Measurements from ENCODE around the gene ELMO1. TPM values are rescaled to one million over a fixed set of nuclear protein-coding genes. Genes with fewer than 3 reads are reported as not detected.
"Not testable (repeated sequence)": the region's sequence is repeated elsewhere in the genome, so short reads cannot be mapped to it uniquely, and the experiment has no call there.

ELMO1 gene
- total RNA-seq, 2 donors from 2014 or later, result 160 to 169 TPM

DNA sequence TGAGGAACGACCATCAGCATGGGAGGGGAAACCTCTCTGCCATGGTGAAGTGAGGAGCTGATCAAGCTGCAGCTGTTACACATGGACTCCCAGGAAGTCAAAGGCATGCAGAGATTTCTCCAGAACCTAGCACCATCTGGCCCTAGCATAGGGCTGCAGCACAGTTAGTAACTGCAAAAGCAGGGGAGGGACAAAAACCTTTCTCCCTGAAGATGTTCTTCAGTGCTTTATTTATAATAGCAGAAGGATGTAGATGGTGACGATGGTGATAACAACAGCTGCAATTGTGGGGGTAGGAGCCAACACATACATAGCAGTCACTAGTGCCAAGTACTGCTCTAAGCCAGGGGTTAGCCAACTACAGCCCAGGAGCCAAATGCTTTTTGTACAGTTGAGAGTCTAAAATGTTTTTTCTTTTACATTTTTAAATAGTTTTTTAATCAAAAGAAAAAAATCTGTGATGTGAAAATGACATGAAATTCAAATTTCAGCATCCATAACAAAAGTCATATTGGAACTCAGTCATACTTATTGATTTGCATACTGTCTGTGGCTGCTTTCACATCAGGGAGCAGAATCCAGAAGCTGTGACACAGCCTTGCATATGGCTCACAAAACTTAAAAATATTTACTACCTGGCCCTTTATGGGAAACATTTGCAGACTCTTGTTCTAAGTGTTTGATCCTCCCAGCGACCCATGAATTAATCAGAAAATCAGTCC lies 299.5 kb downstream of the ELMO1 start:
- no peak for DNase-seq
- H3K27ac Mint-ChIP-seq, result no peak overlapping the region
- ATAC-seq, result no peak
- no peaks in the 10 kb centered on the region for H3K9me3 ChIP-seq (ENCODE audit: control insufficient read depth, low read length, poor library complexity, severe bottlenecking)
- peaks cover 2% of the 10 kb centered on the region for H3K36me3 Mint-ChIP-seq (ENCODE audit: low read depth)
- H3K4me3 Mint-ChIP-seq, result no peak overlapping the region
- H3K27me3 Mint-ChIP-seq, result no peaks in the 10 kb centered on the region
- H3K4me1 Mint-ChIP-seq, result peaks cover 5% of the 10 kb centered on the region

DNA sequence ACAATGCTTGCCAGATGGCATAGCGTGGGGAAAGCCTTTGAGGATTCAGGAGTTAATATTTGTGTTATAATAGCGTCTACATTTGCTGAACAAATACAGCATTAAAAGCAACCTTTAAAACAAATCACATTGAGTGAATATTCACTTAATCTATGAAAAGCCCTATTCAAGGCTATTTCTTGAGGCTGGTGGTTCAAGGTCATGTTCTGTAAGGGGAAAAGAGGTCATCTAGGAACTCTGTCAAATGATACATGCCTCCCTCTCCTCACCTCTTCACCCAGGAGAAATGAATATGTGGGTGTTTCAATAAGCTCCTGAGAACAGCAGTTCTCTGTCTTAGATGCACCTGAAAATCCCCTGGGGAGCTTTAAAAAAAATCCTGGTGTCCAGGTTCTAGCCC lies 303.0 kb downstream of the ELMO1 start:
- H3K4me3 Mint-ChIP-seq, result no peak overlapping the region
- no peaks in the 10 kb centered on the region for H3K9me3 ChIP-seq (ENCODE audit: control insufficient read depth, low read length, poor library complexity, severe bottlenecking)
- no peaks in the 10 kb centered on the region for H3K36me3 Mint-ChIP-seq (ENCODE audit: low read depth)
- H3K27me3 Mint-ChIP-seq, result no peaks in the 10 kb centered on the region
- ATAC-seq (no peak), DNase-seq (no peak)
- no peak overlapping the region for H3K27ac Mint-ChIP-seq
- peaks cover 5% of the 10 kb centered on the region for H3K4me1 Mint-ChIP-seq

- Mint-ChIP-seq H3K36me3 (ENCODE audit: low read depth) (peaks cover 2% of the 10 kb centered on the region), H3K27ac (no peak overlapping the region), H3K27me3 (no peaks in the 10 kb centered on the region), H3K4me1 (peaks cover 5% of the 10 kb centered on the region), H3K4me3 (no peak overlapping the region)
- DNase-seq (no peak), ATAC-seq (no peak)
- H3K9me3 ChIP-seq (ENCODE audit: control insufficient read depth, low read length, poor library complexity, severe bottlenecking), result peaks cover 2% of the 10 kb centered on the region
These were observed 304.2 kb downstream of the ELMO1 start for GRCh38 chr7:37144423-37144822.

GRCh38 chr7:37142958-37143357 lies 305.7 kb downstream of the ELMO1 start:
- Mint-ChIP-seq H3K27me3 (no peaks in the 10 kb centered on the region), H3K36me3 (ENCODE audit: low read depth) (peaks cover 2% of the 10 kb centered on the region), H3K4me3 (no peak overlapping the region), H3K4me1 (peaks cover 7% of the 10 kb centered on the region), H3K27ac (no peak overlapping the region)
- peaks cover 2% of the 10 kb centered on the region for H3K9me3 ChIP-seq (ENCODE audit: control insufficient read depth, low read length, poor library complexity, severe bottlenecking)
- ATAC-seq (no peak), DNase-seq (no peak)

DNA sequence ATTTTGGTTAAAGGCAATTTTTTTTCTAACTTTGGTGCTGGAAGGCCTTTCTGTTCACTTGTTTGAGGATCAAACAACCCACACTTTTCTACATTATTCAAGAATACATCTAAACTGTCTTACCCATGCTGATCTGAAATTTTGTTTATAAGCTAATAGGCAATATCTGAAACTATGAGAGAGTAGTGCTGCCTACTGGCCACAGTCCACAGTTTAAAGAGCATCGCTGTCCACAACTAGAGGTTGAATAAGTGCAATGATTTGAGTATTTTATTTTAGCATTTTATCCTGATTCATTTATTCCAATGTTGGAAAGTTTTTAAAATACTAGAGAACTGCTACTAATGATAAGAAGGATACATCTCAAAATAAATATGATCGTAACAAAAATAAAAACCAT lies 306.9 kb downstream of the ELMO1 start:
- H3K9me3 ChIP-seq (ENCODE audit: control insufficient read depth, low read length, poor library complexity, severe bottlenecking), result peaks cover 2% of the 10 kb centered on the region
- Mint-ChIP-seq H3K36me3 (ENCODE audit: low read depth) (peaks cover 2% of the 10 kb centered on the region), H3K4me3 (no peak overlapping the region), H3K4me1 (peaks cover 2% of the 10 kb centered on the region), H3K27ac (no peak overlapping the region), H3K27me3 (no peaks in the 10 kb centered on the region)
- ATAC-seq (no peak), DNase-seq (no peak)

- H3K9me3 ChIP-seq (ENCODE audit: control insufficient read depth, low read length, poor library complexity, severe bottlenecking); H3K4me3 Mint-ChIP-seq; ATAC-seq; H3K27me3 Mint-ChIP-seq; H3K27ac Mint-ChIP-seq; DNase-seq: not testable (repeated sequence)
- Mint-ChIP-seq H3K4me1 (peaks cover 16% of the 10 kb centered on the region), H3K36me3 (ENCODE audit: low read depth) (peaks cover 20% of the 10 kb centered on the region)
These were observed 314.8 kb downstream of the ELMO1 start for GRCh38 chr7:37133902-37134301.

DNA sequence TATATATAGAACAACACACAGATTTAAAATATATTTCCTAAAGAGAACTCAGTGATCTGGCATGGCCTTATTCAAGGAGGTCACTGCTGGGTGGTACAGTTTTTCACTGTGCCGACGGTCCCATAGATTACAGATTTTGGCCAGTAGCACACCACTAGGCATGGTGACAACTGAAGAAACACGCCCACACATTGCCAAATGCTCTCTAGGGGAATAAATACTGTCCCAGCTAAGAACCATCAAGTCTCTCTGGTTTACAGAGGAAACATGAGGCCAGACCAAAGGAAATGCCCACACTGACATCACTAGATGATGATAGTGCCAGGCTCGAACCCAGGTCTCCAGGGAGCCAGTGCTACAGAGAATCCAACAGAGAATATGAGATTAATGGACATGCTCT lies 316.8 kb downstream of the ELMO1 start:
- DNase-seq (no peak), ATAC-seq (no peak)
- Mint-ChIP-seq H3K4me3 (no peak overlapping the region), H3K27me3 (no peaks in the 10 kb centered on the region), H3K4me1 (peaks cover 17% of the 10 kb centered on the region), H3K27ac (no peak overlapping the region), H3K36me3 (ENCODE audit: low read depth) (peaks cover 26% of the 10 kb centered on the region)
- H3K9me3 ChIP-seq (ENCODE audit: control insufficient read depth, low read length, poor library complexity, severe bottlenecking), result no peaks in the 10 kb centered on the region

DNA sequence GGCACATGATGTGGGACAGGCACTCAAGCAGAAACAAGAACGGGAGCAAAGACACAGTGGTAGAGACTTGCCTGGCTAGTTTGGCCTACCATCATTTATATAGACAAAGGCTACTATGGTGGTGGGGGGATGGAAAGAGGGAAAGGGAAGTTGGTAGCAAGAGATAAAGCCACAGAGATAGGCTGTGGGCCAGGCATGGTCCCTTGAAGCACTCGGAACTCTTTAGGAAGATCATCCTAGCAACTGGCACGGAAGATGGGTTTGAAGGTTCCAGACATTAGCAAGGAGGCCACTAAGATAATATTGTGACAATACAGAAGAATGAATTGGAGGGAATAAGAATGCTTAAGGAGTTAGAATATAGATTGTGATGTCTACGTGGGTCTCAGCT lies 319.6 kb downstream of the ELMO1 start:
- Mint-ChIP-seq H3K27ac (no peak overlapping the region), H3K27me3 (no peaks in the 10 kb centered on the region), H3K36me3 (ENCODE audit: low read depth) (peaks cover 25% of the 10 kb centered on the region)

DNA sequence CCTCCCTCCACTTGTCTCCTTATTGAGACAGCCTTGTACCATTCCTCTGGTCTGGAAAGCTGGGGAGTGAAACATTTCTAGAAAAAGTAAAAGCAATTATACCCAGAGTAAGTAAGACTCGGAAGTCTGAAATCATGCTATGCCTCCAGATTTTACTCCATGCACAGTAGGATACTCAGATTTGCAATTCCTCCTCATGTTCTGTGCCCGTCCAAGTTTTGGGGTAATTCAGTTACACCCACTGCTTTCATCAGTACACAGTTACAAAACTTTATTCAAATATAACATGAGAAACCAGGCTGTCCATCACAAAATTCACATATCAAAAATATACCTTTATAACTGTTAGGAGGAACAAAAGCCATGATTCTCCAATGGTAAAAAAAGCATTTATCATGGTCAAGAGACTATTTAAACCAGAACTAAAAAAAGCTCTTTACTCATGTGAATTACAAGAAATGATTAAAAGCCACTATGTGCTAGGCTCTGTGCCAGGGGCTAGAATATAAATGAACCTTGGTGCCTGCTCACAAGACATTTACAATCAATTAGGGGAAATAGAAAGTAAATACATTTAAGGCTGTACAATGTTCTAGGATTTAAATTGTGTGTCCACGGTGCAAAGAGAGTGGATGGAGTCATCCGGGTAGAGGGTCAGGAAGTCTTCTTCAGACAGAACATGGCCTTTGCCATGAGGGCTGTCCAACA lies 320.2 kb downstream of the ELMO1 start:
- H3K4me3 Mint-ChIP-seq, result no peak overlapping the region
- ATAC-seq (no peak), DNase-seq (no peak)
- peaks cover 17% of the 10 kb centered on the region for H3K4me1 Mint-ChIP-seq
- H3K27ac Mint-ChIP-seq, result no peak overlapping the region
- H3K36me3 Mint-ChIP-seq (ENCODE audit: low read depth), result peaks cover 25% of the 10 kb centered on the region
- no peaks in the 10 kb centered on the region for H3K9me3 ChIP-seq (ENCODE audit: control insufficient read depth, low read length, poor library complexity, severe bottlenecking)
- no peaks in the 10 kb centered on the region for H3K27me3 Mint-ChIP-seq

More for the DNA sequence above, 319.6 kb downstream of the ELMO1 start:
- H3K9me3 ChIP-seq (ENCODE audit: control insufficient read depth, low read length, poor library complexity, severe bottlenecking), result no peaks in the 10 kb centered on the region
- ATAC-seq (no peak), DNase-seq (no peak)
- no peak overlapping the region for H3K4me3 Mint-ChIP-seq
- H3K4me1 Mint-ChIP-seq, result peaks cover 17% of the 10 kb centered on the region

DNA sequence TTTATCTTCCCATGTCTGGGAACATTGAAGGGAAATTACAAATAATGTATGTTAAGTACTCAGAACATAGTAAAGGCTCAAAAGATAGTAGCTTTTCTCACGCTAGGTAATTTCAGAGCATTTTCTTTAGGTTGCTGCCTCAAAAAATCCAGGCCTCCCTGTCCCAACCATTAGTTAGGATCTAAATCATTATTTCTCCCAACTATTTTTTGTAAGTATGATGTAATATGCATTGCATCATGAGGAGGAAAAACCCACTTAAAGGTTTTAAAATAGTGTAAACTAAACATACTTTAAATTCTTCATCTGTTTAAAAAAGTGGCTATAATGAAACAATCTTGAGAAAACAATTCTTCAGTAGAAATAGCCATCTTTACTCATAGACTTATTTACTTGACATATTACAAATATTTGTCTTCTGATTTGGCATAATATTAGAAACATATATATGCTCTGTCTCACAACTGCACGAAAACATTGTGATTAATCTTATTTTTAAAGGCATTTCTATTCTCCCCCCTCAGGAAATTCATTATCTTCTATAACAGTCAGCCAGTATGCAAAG lies 329.3 kb downstream of the ELMO1 start:
- H3K36me3 Mint-ChIP-seq (ENCODE audit: low read depth), result peaks cover 9% of the 10 kb centered on the region
- no peaks in the 10 kb centered on the region for H3K9me3 ChIP-seq (ENCODE audit: control insufficient read depth, low read length, poor library complexity, severe bottlenecking)
- no peaks in the 10 kb centered on the region for H3K27me3 Mint-ChIP-seq
- no peak overlapping the region for H3K27ac Mint-ChIP-seq
- H3K4me1 Mint-ChIP-seq, result peaks cover 27% of the 10 kb centered on the region
- DNase-seq, result no peak
- no peak for ATAC-seq
- H3K4me3 Mint-ChIP-seq, result no peak overlapping the region

- H3K9me3 ChIP-seq (ENCODE audit: control insufficient read depth, low read length, poor library complexity, severe bottlenecking), result no peaks in the 10 kb centered on the region
- Mint-ChIP-seq H3K27me3 (no peaks in the 10 kb centered on the region), H3K4me1 (peaks cover 25% of the 10 kb centered on the region), H3K4me3 (no peak overlapping the region), H3K27ac (no peak overlapping the region), H3K36me3 (ENCODE audit: low read depth) (peaks cover 10% of the 10 kb centered on the region)
- ATAC-seq (no peak), DNase-seq (no peak)
These were observed 330.7 kb downstream of the ELMO1 start for GRCh38 chr7:37118004-37118403.

DNA sequence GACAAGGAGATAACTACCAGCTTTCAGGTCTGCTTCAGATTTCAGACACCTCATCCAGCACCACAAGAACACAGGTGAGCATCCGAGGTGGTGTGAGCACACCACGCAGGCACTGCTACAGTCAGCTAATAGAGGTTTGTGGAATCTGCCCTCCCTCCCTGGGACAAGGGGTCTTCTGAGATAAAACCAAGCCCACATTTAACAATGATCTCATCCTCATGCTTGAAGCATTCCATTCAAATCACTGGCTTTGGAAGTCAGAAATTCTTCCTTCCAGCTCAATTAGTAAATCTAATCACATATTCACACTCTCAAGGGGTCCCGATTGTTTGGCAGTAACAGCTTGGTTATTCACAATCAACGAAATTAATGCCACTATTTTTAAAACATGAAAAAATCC lies 331.4 kb downstream of the ELMO1 start:
- ATAC-seq (no peak), DNase-seq (no peak)
- no peaks in the 10 kb centered on the region for H3K9me3 ChIP-seq (ENCODE audit: control insufficient read depth, low read length, poor library complexity, severe bottlenecking)
- no peak overlapping the region for H3K4me3 Mint-ChIP-seq
- H3K4me1 Mint-ChIP-seq, result peaks cover 21% of the 10 kb centered on the region
- no peaks in the 10 kb centered on the region for H3K27me3 Mint-ChIP-seq
- H3K27ac Mint-ChIP-seq, result no peak overlapping the region
- H3K36me3 Mint-ChIP-seq (ENCODE audit: low read depth), result peaks cover 9% of the 10 kb centered on the region

DNA sequence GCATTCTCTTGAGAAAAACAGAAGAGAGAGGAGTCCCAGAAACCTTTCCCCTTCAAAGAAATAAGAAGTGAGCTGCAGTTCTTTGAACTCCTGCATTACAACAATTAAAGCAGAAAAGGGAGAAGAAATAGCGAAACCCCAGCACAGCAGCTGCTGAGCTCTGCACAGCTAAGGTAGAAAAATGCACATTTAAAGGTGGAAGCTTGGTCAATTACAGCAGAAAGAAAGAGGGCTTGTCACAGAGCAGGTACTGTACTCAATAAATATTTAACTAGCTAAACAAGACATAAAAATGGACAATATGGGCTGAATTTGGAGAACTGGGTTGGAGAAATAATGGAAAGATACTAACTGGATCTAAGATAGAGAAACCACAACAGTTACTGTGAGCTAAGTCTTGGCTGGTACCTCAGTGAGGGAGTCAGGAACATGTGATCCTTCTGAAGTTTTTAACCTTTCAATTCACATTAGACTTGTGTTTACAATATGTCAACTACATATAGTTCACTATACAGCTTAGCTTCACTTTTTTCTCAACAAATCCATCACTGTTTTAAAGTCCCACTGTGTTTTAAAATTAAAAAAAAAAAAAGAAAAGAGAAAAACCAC lies 332.5 kb downstream of the ELMO1 start:
- ATAC-seq, result no peak
- DNase-seq, result no peak
- H3K4me1 Mint-ChIP-seq, result peaks cover 26% of the 10 kb centered on the region

More for the DNA sequence above, 332.5 kb downstream of the ELMO1 start:
- Mint-ChIP-seq H3K4me3 (no peak overlapping the region), H3K27ac (peak overlapping the region; percentile 54), H3K36me3 (ENCODE audit: low read depth) (peaks cover 7% of the 10 kb centered on the region), H3K27me3 (no peaks in the 10 kb centered on the region)
- H3K9me3 ChIP-seq (ENCODE audit: control insufficient read depth, low read length, poor library complexity, severe bottlenecking), result no peaks in the 10 kb centered on the region

Measured in T-helper 17 cell (primary cell).